GM21723 (cell line): ENCODE data around the gene STK32A.

Source experiments
- ATAC-seq: cut with Tn5 transposase; IDR thresholded peaks from one replicate; pipeline ENCODE4 v1.9.1; 2021; ENCODE audit warnings: mild to moderate bottlenecking, moderate library complexity; ENCODE audit not compliant: unreplicated experiment

The STK32A gene

GRCh38 chr5:147388184-147389108, 153.6 kb downstream of the STK32A start:
- no peak for ATAC-seq

- ATAC-seq: no peak
Measured at GRCh38 chr5:147390654-147391225, 155.9 kb downstream of the STK32A start.

- ATAC-seq: peak; percentile 88
Measured at GRCh38 chr5:147391781-147392180, 157.0 kb downstream of the STK32A start.

GRCh38 chr5:147393874-147394672, 159.2 kb downstream of the STK32A start:
- ATAC-seq: no peak

GRCh38 chr5:147396070-147396823, 161.4 kb downstream of the STK32A start:
- no peak for ATAC-seq

GRCh38 chr5:147397616-147398015, 162.8 kb downstream of the STK32A start:
- ATAC-seq: no peak

- ATAC-seq: no peak
Measured at GRCh38 chr5:147398860-147399259, 164.0 kb downstream of the STK32A start.

GRCh38 chr5:147400126-147400809, 165.4 kb downstream of the STK32A start:
- ATAC-seq: no peak

GRCh38 chr5:147400881-147401280, 166.1 kb downstream of the STK32A start:
- ATAC-seq: no peak

- peak; percentile 94 for ATAC-seq
Measured at GRCh38 chr5:147403651-147404640, 169.1 kb downstream of the STK32A start.

GRCh38 chr5:147404706-147405105, 169.9 kb downstream of the STK32A start:
- peak; percentile 20 for ATAC-seq

GRCh38 chr5:147406636-147407035, 171.8 kb downstream of the STK32A start:
- ATAC-seq: no peak

- no peak for ATAC-seq
Measured at GRCh38 chr5:147407094-147407681, 172.4 kb downstream of the STK32A start.

GRCh38 chr5:147408980-147409379, 174.2 kb downstream of the STK32A start:
- ATAC-seq: no peak

- ATAC-seq: no peak
Measured at GRCh38 chr5:147410496-147411358, 175.9 kb downstream of the STK32A start.

- ATAC-seq: no peak
Measured at GRCh38 chr5:147411359-147412319, 176.8 kb downstream of the STK32A start.
